Hematopoietic multipotent progenitor cell treated with erythropoietin and hydrocortisone succinate and interleukin-3 and kit ligand, for 15 days (in vitro differentiated cells): ENCODE results near the gene PALD1.
"Not testable (repeated sequence)": the region's sequence is repeated elsewhere in the genome, so short reads cannot be mapped to it uniquely, and the experiment has no call there.

ENCODE experiments used
- DNase-seq: peaks from one replicate; pipeline ENCODE4 v3.0.0-alpha.2; 2015; ENCODE audit warnings: low spot score

PALD1 gene

DNA sequence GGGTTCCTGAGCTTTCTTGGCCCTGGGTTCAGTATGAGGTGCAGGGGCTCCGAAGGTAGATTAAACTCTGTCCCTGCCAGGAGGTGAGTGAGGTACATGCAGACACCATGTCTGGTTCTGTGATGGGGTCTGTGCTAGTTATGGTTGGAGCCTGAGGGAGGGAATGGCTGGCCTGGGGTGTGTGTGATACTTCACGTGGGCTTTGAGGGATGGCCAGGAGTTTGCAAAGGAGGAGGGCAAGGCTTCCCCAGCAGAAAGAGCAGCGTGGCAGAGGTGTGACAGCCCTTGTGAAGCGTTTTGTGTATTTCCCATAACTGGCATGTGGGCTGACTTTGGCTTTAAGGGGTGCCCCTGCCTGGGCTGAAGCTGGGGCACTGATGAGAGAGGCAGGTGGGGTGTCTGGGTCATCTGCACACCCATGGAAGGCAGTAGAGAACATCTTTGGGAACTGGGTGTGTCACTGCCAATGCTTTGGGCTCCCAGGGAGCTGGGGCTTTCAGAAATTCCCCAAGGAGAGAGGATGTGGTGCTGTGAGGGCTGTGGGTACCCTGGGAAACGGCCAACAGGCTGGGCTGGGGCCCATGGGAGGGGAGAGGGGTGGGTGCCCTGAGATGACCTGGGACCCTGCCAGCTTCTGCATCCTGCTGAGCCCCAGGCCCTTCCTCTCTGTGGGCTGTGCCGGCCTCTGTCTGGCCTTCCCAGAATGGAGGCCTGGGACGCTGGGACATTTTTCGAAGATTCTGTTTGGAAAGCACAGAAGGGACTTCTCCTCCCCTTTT, 4.6 kb downstream of the PALD1 start:
- no peak for DNase-seq

GRCh38 chr10:70483872-70484271, 5.3 kb downstream of the PALD1 start:
- not testable (repeated sequence) for DNase-seq

DNA sequence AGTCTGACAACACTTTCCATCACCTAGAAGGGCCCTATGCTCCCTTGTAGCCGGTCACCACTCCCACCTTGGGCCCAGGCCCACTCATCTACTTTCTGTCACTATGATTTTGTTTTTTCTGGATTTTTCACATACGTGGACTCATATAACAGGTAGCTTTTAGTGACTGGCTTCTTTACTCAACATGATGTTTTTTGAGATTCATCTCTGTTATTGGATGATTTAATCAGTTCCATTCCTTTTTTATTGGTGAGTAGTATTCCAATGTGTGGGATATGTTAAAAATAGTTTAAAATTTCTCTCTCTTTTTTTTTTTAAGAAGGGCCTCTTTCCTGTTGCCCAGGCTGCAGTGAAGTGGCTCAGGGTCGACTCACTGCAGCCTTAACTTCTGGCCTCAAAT, 9.3 kb downstream of the PALD1 start:
- DNase-seq = no peak

DNA sequence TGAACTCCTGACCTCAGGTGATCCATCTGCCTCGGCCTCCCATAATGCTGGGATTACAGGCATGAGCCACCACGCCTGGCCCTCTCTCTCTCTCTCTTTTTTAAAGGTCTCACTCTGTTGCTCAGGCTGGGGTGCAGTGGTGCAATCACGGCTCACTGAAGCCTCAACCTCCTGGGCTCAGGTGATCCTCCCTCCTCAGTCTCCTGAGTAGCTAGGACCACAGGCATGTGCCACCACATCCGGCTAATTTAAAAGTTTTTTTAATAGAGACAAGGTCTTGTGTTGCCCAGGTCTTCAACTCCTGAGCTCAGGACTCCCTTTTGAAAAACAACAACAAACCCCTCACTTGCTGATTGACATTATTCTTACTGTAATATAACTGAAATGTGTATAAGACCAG, 11.6 kb downstream of the PALD1 start:
- DNase-seq = no peak

DNA sequence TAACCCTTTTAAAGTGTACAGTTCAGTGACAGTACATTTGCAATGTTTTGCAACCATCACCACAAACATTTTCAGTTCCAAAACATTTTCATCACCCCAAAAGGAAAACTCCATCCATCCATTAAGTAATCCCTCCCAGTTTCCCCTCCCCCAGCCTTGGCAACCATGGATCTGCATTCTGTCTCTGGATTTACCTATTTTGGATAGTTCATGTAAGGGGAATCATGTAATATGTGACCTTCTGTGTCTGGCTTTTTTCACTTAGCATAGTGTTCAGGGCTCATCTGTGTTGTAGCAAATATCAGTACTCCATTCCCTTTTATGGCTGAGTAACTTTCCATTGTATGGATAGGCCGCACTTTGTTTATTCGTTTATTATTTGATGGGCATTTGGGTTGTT, 13.0 kb downstream of the PALD1 start:
- DNase-seq = no peak

DNA sequence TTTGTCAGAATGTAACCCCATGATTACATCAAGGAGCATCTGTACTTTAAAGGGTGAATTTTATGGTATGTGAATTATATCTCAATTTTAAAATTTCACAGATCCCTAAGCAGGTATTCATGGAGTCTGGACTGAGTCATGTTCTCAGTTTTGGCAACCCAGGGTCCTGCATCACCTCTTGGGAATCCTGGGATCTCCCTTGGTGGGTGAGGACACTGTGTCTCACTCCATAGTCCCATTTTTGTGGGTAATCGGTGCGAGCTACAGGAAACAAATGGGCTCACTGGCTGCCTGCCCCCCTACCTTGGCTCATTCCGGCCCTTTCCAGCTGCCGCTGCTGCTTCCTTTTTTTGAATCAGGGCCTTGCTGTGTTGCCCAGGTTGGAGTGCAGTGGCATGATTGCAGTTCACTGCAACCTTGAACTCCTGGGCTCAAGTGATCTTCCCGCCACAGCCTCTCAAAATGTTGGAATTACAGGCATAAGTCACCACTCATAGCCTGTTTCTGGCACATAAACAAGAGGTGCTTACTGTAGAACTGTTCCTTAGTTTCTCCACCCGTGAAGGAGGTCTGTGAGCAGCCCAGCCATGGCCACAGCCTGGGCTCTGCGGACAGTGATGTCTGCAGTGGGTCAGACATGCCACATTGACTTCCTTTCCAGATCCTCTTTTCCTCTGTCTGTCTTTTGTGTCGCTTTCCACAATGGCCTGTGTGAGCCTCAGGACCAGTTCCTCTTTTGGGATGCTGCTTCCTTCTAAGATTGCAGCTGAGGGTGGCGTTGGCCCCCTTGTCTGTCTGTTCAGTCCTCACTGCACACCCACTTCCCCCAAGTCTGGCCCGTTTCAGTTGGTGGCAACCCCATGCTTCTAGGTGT, 14.5 kb downstream of the PALD1 start:
- DNase-seq = no peak

DNA sequence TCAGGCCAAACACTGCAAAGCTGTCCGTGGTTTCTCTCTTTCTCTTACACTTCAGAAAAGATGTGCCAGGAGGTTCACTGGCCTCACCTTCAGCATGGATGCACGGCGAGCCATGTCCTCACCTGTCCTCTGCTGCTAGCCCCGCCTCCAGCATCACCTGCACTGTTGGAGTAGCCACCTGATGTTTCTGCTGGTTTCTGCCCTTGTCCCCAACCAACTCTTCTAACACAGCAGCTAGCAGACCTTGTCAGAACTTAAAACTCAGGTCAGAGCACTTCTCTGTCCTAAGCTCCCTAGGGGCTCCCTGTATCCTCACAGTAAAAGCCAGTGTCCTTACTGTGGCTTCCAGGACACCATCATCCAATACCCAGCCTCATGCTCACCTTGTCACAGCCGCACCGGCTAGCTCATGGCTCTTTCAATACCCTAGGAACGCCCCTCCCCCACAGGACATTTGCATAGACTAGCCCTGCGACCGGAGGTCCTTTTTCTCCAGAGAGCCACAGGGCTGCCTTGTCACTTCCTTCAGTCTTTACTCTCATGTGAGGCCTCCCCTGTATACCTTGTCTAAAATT, 15.2 kb downstream of the PALD1 start:
- DNase-seq = no peak

DNA sequence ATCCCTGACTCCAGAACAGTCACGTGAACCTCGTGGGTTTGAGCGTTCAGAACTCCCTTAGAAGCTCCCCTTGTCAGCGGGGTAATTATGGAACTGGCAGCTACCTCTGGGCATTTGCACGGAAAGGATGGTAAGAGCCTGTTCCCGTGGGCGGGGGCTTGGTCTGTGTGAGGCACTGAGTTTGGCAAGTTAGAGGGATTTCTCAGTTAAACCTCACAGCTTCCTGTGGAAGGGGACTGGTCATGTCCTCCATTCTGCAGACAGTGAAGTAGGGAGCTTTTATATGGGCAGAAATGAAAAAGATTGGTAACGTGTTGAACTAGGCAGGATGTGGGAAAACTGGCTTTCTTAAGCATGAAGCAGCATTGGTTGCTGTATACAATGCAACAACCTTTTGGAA, 16.0 kb downstream of the PALD1 start:
- no peak for DNase-seq

DNA sequence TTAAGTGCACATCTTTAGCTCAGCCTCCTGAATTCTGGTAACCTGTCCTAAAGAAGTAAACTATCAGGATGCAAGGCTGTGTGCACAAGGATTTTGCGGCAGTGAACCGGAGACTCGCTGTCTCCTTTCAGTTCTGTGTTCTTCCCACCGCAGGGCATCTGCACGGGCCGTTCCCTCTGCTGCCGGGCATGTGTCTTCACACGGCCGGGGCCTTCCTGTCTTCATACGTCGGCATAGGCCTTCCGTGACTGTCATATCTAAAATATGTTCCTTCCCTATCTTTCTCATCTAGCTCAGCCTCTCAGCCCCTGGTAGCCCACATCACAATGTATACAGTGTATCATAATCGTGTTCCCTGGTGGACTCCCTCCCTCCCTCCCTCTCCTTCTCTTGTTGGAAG, 16.4 kb downstream of the PALD1 start:
- no peak for DNase-seq

GRCh38 chr10:70495691-70496261, 17.2 kb downstream of the PALD1 start:
- no peak for DNase-seq

GRCh38 chr10:70496341-70497119, 18.0 kb downstream of the PALD1 start:
- no peak for DNase-seq

GRCh38 chr10:70497120-70497545, 18.6 kb downstream of the PALD1 start:
- no peak for DNase-seq

GRCh38 chr10:70498970-70499835, 20.6 kb downstream of the PALD1 start:
- DNase-seq = no peak

- no peak for DNase-seq
These were observed 21.2 kb downstream of the PALD1 start for GRCh38 chr10:70499836-70500167.

DNA sequence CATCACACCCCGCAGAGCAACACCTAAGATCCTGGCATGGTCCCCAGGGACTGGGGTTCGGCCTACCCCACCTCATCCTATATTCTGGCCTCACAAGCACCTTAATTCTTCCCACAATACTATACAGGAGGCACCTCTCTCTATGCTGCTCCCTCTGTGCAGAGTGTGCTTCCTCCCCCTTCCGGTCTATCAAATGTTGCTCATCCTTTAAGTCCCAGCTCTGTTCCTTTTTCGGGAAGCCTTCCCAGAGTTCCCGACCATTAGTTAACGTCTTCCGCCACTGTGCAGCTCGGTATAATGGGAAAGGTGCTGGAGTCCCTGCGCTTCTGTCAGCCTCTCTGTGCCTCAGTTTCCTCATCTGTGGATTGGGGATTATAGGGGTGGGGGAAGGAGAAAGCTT, 21.8 kb downstream of the PALD1 start:
- DNase-seq = no peak

- no peak for DNase-seq
These were observed 22.3 kb downstream of the PALD1 start for GRCh38 chr10:70500812-70501301.

DNA sequence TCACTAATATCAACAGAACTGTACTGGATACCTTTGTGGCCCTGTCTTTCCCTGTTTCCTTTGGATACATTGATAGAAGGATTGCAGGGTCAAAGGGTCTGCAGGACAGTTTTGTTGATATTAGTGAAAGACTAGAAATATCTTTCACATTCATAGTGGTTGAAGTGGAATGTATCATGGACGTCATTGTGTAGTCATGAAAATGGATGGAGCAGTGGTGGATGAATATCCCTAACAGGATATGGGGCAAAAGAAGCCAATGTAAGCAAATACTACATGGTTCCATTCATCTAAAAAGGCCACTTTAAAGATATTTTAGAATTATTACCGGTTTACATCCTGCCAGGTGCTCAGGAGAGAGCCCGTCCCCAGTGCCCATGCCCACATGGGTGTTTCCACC, 23.8 kb downstream of the PALD1 start:
- no peak for DNase-seq

DNA sequence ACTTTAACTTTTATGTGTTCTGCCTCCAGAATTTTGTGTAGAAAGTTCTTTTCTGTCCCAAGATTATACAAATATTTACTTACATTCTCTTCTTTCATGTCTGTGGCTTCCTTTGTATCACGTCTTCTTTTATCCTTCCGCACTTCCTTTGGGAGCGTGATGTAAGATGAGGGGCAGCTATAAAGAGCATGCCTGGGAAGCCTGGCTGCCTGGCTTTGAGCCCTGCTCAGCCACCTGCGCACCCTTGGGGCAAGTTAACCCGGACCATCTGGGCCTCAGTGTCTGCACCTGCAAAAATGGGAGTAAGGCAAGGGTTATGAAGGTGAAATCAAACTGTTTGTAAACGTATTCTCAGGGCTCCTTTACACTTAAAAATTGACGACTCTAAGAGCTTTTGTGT, 25.2 kb downstream of the PALD1 start:
- DNase-seq = no peak

DNA sequence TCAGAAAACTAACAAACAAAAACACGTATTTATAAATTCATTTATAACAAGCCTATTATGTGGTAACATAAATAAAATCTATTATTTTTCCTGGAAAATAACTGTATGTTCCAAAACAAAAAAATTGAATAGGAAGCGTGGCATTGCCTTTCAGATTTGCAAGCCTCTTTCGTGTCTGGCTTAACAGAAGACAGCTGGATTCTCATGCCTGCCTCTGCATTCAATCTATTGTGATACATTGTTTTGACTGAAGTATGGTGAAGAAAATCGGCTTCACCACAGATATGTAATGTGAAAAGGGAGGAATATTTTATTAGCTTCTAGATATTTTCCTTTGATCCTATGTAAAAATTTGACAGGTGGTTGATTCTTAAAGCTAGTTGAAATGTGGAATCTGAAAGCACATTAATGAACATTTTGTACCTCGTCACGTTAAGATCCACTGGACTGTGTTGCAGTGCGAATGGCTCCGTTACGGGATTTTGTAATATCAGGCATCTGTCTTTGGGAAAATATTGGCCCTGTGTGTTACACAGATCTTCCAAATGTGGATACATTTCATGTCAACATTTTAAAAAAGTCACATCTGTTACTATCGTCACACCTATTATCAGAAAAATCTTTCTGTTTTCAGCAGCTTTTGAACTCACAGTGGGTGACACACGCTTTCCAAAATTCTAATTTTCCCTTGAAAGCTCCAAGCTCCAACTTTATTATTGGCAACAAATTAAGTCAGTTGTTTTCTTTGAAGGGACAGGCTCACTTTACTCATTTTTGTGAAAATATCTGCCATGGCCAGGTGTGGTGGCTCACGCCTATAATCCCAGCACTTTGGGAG, 26.2 kb downstream of the PALD1 start:
- no peak for DNase-seq

DNA sequence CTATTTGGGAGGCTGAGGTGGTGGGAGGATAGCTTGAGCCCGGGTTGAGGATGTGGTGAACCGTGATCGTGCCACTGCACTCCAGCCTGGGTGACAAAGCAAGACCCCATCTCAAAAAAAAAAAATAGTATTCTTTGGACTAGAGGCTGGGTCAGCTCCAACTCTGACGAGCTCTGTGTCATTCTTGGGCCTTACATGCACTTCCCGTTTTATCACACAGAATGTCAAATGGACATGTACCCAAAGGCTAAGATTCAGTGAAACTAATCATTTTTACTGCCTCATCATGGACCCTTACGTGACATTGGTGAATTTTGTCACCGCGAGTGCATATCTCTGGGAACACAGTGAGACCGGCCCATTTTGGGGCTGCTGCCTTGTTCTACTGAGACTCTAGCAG, 27.3 kb downstream of the PALD1 start:
- DNase-seq = no peak
